WERI-Rb-1 (cell line): ENCODE results near the gene HCFC1.
A peak's percentile ranks its signal among the peaks of the same experiment; 100 is the strongest.

Experiments used
- DNase-seq: peaks from one replicate; pipeline ENCODE4 v3.0.0-alpha.2; 2020
- H3K27ac ChIP-seq: fragments of 250-450 bp; sonication (Bioruptor Pico); 2 replicates; pipeline ENCODE4 v1.5.1; 2020; ENCODE audit warnings: mild to moderate bottlenecking, moderate library complexity
- H3K27me3 ChIP-seq: fragments of 250-450 bp; sonication (Bioruptor Pico); 2 replicates; pipeline ENCODE4 v1.5.1; 2021; ENCODE audit warnings: mild to moderate bottlenecking, low read depth, moderate library complexity; ENCODE audit not compliant: insufficient read depth, severe bottlenecking
- H3K36me3 ChIP-seq: fragments of 250-450 bp; sonication (Bioruptor Pico); 2 replicates; pipeline ENCODE4 v1.5.1; 2020; ENCODE audit warnings: mild to moderate bottlenecking, moderate library complexity
- H3K4me3 ChIP-seq: 2 replicates; pipeline ENCODE4 v1.5.1; 2011; ENCODE audit warnings: low read depth, mild to moderate bottlenecking, control low read depth, low read length
- H3K9me3 ChIP-seq: fragments of 250-450 bp; sonication (Bioruptor Pico); 2 replicates; pipeline ENCODE4 v1.5.1; 2021; ENCODE audit warnings: mild to moderate bottlenecking, moderate library complexity; ENCODE audit not compliant: severe bottlenecking
- CTCF ChIP-seq: IDR thresholded peaks from 2 replicates; pipeline ENCODE4 v1.5.1; 2011; ENCODE audit warnings: low read depth, mild to moderate bottlenecking, control low read depth, inconsistent platforms, low read length

HCFC1 gene

DNA sequence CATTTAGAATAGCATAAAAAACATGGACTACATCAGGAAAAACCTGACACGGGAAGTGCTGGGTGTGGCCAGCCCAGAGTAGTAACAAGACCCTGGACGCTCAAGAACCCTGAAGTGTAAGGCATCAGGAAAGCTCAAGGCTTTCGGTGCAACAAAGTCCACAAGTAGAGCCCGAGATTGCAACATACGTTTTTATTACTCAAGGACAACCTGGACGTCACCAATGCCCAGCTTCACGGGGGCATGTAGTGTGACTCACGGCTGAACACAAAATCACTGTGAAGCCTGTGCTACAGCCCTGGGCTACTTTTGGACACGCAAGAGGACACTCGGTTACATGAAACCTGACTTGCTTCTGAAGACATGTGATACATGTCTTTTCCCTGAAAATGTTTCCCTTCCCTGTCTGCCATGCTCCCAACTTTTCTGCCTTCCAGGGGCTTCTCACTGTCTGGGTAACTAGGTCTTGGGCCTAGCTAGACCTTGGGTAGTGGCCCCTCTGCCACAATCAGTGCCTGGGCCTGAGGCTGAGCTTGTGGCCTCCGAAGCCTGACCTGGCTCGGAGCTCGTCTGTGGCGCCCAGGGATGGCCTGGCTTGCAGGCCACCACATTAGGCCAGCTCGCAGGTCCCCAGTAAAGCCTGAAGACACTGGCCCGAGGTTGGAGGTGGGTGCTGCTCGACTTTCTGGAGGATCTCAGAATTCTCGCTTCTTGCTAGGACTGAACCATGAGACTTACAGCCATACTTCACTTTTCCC, 38.9 kb upstream of the HCFC1 start:
- H3K36me3 ChIP-seq, result peaks cover 52% of the 10 kb centered on the region
- no peaks in the 10 kb centered on the region for H3K9me3 ChIP-seq
- peaks cover 10% of the 10 kb centered on the region for H3K27me3 ChIP-seq
- no peak for DNase-seq
- H3K27ac ChIP-seq, result no peak overlapping the region
- H3K4me3 ChIP-seq, result no peak overlapping the region
- no peak for TF ChIP-seq CTCF

DNA sequence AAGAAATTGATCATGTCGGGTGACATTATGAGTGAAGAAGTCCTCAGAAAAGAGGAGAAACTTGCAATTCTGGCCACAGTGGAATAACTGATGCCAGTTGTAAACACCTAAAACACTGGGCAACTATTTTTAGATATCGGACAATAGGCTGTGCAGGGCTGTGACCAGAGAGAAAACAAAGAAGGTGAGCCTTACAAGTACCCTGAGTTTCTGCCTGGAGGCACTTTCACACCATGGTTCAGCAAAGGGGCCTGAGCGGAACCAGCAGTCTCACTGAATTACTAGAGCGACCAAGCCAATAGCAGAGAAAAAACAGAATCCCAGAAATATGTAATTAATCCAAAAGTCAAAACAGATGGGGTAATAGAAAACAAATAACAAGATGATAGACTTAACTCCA, 36.9 kb upstream of the HCFC1 start:
- no peak for DNase-seq
- Histone ChIP-seq H3K27ac (no peak overlapping the region), H3K4me3 (no peak overlapping the region), H3K36me3 (peaks cover 42% of the 10 kb centered on the region), H3K27me3 (peaks cover 11% of the 10 kb centered on the region), H3K9me3 (no peaks in the 10 kb centered on the region)
- no peak for TF ChIP-seq CTCF

GRCh38 chrX:154006947-154007346, 35.3 kb upstream of the HCFC1 start:
- Histone ChIP-seq H3K27ac (no peak overlapping the region), H3K27me3 (peaks cover 4% of the 10 kb centered on the region), H3K4me3 (no peak overlapping the region), H3K36me3 (peaks cover 26% of the 10 kb centered on the region), H3K9me3 (no peaks in the 10 kb centered on the region)
- no peak for TF ChIP-seq CTCF
- DNase-seq, result no peak

- Histone ChIP-seq H3K27ac (peak overlapping the region; percentile 9; the same call in 1 of the 2 replicates), H3K4me3 (no peak overlapping the region), H3K27me3 (peaks cover 9% of the 10 kb centered on the region), H3K9me3 (no peaks in the 10 kb centered on the region), H3K36me3 (peaks cover 6% of the 10 kb centered on the region; the same call in 1 of the 2 replicates)
- no peak for TF ChIP-seq CTCF
- no peak for DNase-seq
Observed at GRCh38 chrX:154004315-154004714, 32.7 kb upstream of the HCFC1 start.

GRCh38 chrX:154002215-154002719, 30.6 kb upstream of the HCFC1 start:
- Histone ChIP-seq H3K27me3 (peaks cover 9% of the 10 kb centered on the region), H3K27ac (no peak overlapping the region), H3K4me3 (no peak overlapping the region), H3K36me3 (no peaks in the 10 kb centered on the region; the same call in 1 of the 2 replicates), H3K9me3 (no peaks in the 10 kb centered on the region)
- TF ChIP-seq CTCF, result no peak
- DNase-seq, result no peak
